ENCODE results near the gene NPTN. TPM values are rescaled to one million over a fixed set of nuclear protein-coding genes. Genes with fewer than 3 reads are reported as not detected.

The NPTN gene
- total RNA-seq, 1 experiment from 2014 or later = 90.9 TPM

DNA sequence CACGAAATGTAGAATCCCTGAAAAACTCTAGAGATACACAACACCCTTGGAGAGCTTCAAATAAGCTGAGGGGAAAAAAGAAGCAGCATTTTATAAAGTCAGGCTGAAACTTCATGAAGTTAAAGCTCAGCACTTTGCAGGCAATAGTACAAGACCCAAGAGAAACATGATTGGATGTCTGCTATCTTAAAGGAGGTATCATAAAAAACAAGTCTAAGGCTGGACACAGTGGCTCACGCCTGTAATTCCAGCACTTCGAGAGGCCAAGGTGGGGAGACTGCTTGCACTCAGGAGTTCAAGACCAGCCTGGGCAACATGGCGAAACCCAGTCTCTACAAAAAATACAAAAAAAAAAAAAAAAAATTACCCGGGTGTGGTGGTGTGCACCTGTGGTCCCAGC, 42.9 kb downstream of the NPTN start:
- RAD21 ChIA-PET (ENCODE audit: low non-redundant PET in 1 of 2, low total read pairs in 2 of 2, uncharacterized antibody in 2 of 2, unreplicated experiment in 2 of 2) = no interaction called here
- CTCF ChIA-PET = no interaction called here

DNA sequence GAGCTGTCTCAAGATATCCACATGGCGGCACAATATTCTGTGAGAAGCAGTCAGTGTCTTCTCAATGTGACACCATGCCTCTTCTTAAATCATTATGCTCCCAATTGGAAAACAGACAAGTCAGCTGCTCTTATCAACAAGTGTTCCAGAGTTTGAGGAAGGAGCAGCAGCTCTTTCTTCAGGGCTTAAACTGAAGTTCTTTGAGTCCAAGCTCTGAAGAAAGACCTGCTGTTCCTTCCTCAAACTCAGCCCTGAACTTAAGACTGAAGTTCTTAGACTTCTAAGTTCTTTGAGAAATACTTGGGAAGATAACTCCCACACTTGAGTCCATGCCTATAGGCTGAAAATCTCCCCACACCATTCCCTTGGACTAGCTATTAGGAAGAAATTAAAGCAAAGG, 43.4 kb downstream of the NPTN start:
- H3K4me1 ChIP-seq (ENCODE audit: control insufficient read depth in 1 of 2, insufficient read depth in 2 of 2, low read length in 2 of 2) = no peaks in the 10 kb centered on the region
- H3K9me3 ChIP-seq (ENCODE audit: control insufficient read depth in 1 of 2, insufficient read depth in 1 of 2, low read depth in 1 of 2, low read length in 2 of 2) = no peaks in the 10 kb centered on the region
- RAD21 ChIA-PET (ENCODE audit: low non-redundant PET in 1 of 2, low total read pairs in 2 of 2, uncharacterized antibody in 2 of 2, unreplicated experiment in 2 of 2) = no interaction called here
- ATAC-seq = no peak
- no peak overlapping the region for H3K4me2 ChIP-seq (ENCODE audit: low read length)
- H3K27ac ChIP-seq (ENCODE audit: low read depth, low read length) = no peak overlapping the region
- CTCF ChIA-PET = no interaction called here
- no peaks in the 10 kb centered on the region for H3K27me3 ChIP-seq (ENCODE audit: insufficient read depth, low read length)
- POLR2A ChIA-PET = no interaction called here
- no TSS peak for BruUV-seq (replicated peaks)
- no peak overlapping the region for H2AFZ ChIP-seq (ENCODE audit: low read depth, low read length, poor library complexity, severe bottlenecking)
- DNase-seq (ENCODE audit: low read depth, low spot score) = no peak
- H3K9me2 ChIP-seq (ENCODE audit: insufficient read depth) = no peaks in the 10 kb centered on the region
- H3K36me3 ChIP-seq (ENCODE audit: control insufficient read depth in 1 of 2, insufficient read depth in 2 of 2, low read length in 2 of 2) = peaks cover 21 to 29% of the 10 kb centered on the region in 2 experiments
- H3K4me3 ChIP-seq (replicated peaks in 1 of 2; ENCODE audit: low read depth in 1 of 2, low read length in 2 of 2) = no peak overlapping the region
- H3K9ac ChIP-seq (ENCODE audit: low read length) = no peak overlapping the region
- no peaks in the 10 kb centered on the region for H4K20me1 ChIP-seq (ENCODE audit: insufficient read depth)
- peaks cover 34% of the 10 kb centered on the region for H3K79me2 ChIP-seq (ENCODE audit: insufficient read depth, low read length)
- intact Hi-C loops (cut with micrococcal nuclease) = no loop called here
- TF ChIP-seq POLR2A (IDR thresholded peaks at IDR 0.05; ENCODE audit: borderline replicate concordance, extremely low read depth, insufficient read depth, insufficient read length) = no peak
- TF ChIP-seq YY1 (IDR thresholded peaks at IDR 0.05; ENCODE audit: extremely low read depth, insufficient replicate concordance, low read depth, low read length) = no peak
- TF ChIP-seq REST (IDR thresholded peaks at IDR 0.05; ENCODE audit: low read depth) = no peak
- TF ChIP-seq CEBPB (IDR thresholded peaks at IDR 0.05; ENCODE audit: low read depth) = no peak
- no peak for TF ChIP-seq ZFX (IDR thresholded peaks at IDR 0.05)
- no peak for TF ChIP-seq SRF (IDR thresholded peaks at IDR 0.05; ENCODE audit: low read depth)
- TF ChIP-seq EGR1 (IDR thresholded peaks at IDR 0.05; ENCODE audit: low read depth) = no peak
- TF ChIP-seq POLR2AphosphoS5 (IDR thresholded peaks at IDR 0.05; ENCODE audit: low read depth, low read length) = no peak
- no peak for TF ChIP-seq EZH2phosphoT487 (IDR thresholded peaks at IDR 0.05; ENCODE audit: borderline replicate concordance)
- no peak for TF ChIP-seq RAD21 (IDR thresholded peaks at IDR 0.05; ENCODE audit: low read depth)
- TF ChIP-seq JUND (IDR thresholded peaks at IDR 0.05) = no peak

More for the DNA sequence above, 42.9 kb downstream of the NPTN start:
- Histone ChIP-seq H3K9me2 (ENCODE audit: insufficient read depth) (no peaks in the 10 kb centered on the region), H4K20me1 (ENCODE audit: insufficient read depth) (no peaks in the 10 kb centered on the region), H3K9ac (ENCODE audit: low read length) (no peak overlapping the region), H2AFZ (ENCODE audit: low read depth, low read length, poor library complexity, severe bottlenecking) (no peak overlapping the region), H3K4me1 (ENCODE audit: control insufficient read depth in 1 of 2, insufficient read depth in 2 of 2, low read length in 2 of 2) (no peaks in the 10 kb centered on the region), H3K4me2 (ENCODE audit: low read length) (no peak overlapping the region), H3K27ac (ENCODE audit: low read depth, low read length) (no peak overlapping the region), H3K4me3 (replicated peaks in 1 of 2; ENCODE audit: low read depth in 1 of 2, low read length in 2 of 2) (no peak overlapping the region), H3K36me3 (ENCODE audit: control insufficient read depth in 1 of 2, insufficient read depth in 2 of 2, low read length in 2 of 2) (peaks cover 18 to 29% of the 10 kb centered on the region in 2 experiments), H3K27me3 (ENCODE audit: insufficient read depth, low read length) (no peaks in the 10 kb centered on the region), H3K9me3 (ENCODE audit: control insufficient read depth in 1 of 2, insufficient read depth in 1 of 2, low read depth in 1 of 2, low read length in 2 of 2) (no peaks in the 10 kb centered on the region), H3K79me2 (ENCODE audit: insufficient read depth, low read length) (peaks cover 39% of the 10 kb centered on the region)
- intact Hi-C loops (cut with micrococcal nuclease) = no loop called here
- no peak for DNase-seq (ENCODE audit: low read depth, low spot score)
- BruUV-seq (replicated peaks) = no TSS peak
- POLR2A ChIA-PET = no interaction called here
- no peak for ATAC-seq
- TF ChIP-seq RAD21 (IDR thresholded peaks at IDR 0.05; ENCODE audit: low read depth) (no peak), POLR2A (IDR thresholded peaks at IDR 0.05; ENCODE audit: borderline replicate concordance, extremely low read depth, insufficient read depth, insufficient read length) (no peak), ELF1 (IDR thresholded peaks at IDR 0.05; ENCODE audit: borderline replicate concordance, low read depth) (no peak), EZH2phosphoT487 (IDR thresholded peaks at IDR 0.05; ENCODE audit: borderline replicate concordance) (no peak), YY1 (IDR thresholded peaks at IDR 0.05; ENCODE audit: extremely low read depth, insufficient replicate concordance, low read depth, low read length) (no peak), EGR1 (IDR thresholded peaks at IDR 0.05; ENCODE audit: low read depth) (no peak), SP1 (IDR thresholded peaks at IDR 0.05; ENCODE audit: low read depth) (no peak), CBX3 (IDR thresholded peaks at IDR 0.05; ENCODE audit: low read depth) (no peak), FOSL1 (IDR thresholded peaks at IDR 0.05; ENCODE audit: low read depth) (no peak), CEBPB (IDR thresholded peaks at IDR 0.05; ENCODE audit: low read depth) (no peak)
- TF ChIP-seq, protein P1, sequence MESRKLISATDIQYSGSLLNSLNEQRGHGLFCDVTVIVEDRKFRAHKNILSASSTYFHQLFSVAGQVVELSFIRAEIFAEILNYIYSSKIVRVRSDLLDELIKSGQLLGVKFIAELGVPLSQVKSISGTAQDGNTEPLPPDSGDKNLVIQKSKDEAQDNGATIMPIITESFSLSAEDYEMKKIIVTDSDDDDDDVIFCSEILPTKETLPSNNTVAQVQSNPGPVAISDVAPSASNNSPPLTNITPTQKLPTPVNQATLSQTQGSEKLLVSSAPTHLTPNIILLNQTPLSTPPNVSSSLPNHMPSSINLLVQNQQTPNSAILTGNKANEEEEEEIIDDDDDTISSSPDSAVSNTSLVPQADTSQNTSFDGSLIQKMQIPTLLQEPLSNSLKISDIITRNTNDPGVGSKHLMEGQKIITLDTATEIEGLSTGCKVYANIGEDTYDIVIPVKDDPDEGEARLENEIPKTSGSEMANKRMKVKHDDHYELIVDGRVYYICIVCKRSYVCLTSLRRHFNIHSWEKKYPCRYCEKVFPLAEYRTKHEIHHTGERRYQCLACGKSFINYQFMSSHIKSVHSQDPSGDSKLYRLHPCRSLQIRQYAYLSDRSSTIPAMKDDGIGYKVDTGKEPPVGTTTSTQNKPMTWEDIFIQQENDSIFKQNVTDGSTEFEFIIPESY (IDR thresholded peaks at IDR 0.05; ENCODE audit: extremely low read depth, insufficient replicate concordance, low read length) = no peak
- TF ChIP-seq, protein P2, sequence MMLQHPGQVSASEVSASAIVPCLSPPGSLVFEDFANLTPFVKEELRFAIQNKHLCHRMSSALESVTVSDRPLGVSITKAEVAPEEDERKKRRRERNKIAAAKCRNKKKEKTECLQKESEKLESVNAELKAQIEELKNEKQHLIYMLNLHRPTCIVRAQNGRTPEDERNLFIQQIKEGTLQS (IDR thresholded peaks at IDR 0.05) = no peak

All from HCT116 (cell line).